ENCODE data around the gene IFITM5.
A peak's percentile ranks its signal among the peaks of the same experiment; 100 is the strongest.
"Not testable (repeated sequence)": the region's sequence is repeated elsewhere in the genome, so short reads cannot be mapped to it uniquely, and the experiment has no call there.

The IFITM5 gene

DNA sequence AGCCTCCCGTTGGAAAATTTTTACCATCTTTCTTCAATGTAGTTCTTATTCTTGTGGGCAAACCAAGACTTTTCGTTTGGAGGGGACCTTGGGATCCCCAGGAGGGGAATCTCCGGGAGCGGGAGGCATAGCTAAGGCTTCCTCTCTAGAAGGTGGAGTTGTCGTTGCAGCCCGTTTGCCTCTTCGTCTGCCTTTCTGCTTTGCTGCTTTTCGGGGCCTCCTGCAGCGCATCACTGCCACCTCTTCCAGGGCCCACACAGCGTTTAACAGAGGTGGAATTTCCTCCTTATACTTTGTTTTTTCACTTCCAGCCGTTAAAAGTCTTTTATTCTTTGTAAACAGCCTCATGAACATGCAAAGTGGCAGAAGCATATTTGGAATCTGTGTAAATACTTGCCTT, 24.8 kb upstream of the IFITM5 start:
- peak overlapping the region; percentile 22 to 62 (median 43) for H3K4me3 Mint-ChIP-seq
- TF ChIP-seq CTCF (IDR thresholded peaks at IDR 0.05; ENCODE audit: unreplicated experiment in 3 of 3) = no peak
- H3K36me3 Mint-ChIP-seq (ENCODE audit: low read depth) = no peaks in the 10 kb centered on the region
- H3K9me3 Mint-ChIP-seq = no peaks in the 10 kb centered on the region
- peaks cover 50% of the 10 kb centered on the region for H3K4me1 Mint-ChIP-seq
- no peaks in the 10 kb centered on the region for H3K27me3 Mint-ChIP-seq (ENCODE audit: low read depth)
- H3K27ac Mint-ChIP-seq = peak overlapping the region; percentile 96 to 98 (median 97)

- Mint-ChIP-seq H3K4me3 (peak overlapping the region; percentile 92 to 94 (median 93)), H3K27me3 (ENCODE audit: low read depth) (peaks cover 13% of the 10 kb centered on the region), H3K4me1 (peaks cover 36% of the 10 kb centered on the region), H3K27ac (peak overlapping the region; percentile 94 to 99 (median 99))
- H3K36me3 Mint-ChIP-seq (ENCODE audit: low read depth); H3K9me3 Mint-ChIP-seq: not testable (repeated sequence)
These were observed 20.6 kb upstream of the IFITM5 start for GRCh38 chr11:319888-320273.

- peaks cover 16% of the 10 kb centered on the region for H3K27me3 Mint-ChIP-seq (ENCODE audit: low read depth)
These were observed 20.0 kb upstream of the IFITM5 start for GRCh38 chr11:319121-319887.

DNA sequence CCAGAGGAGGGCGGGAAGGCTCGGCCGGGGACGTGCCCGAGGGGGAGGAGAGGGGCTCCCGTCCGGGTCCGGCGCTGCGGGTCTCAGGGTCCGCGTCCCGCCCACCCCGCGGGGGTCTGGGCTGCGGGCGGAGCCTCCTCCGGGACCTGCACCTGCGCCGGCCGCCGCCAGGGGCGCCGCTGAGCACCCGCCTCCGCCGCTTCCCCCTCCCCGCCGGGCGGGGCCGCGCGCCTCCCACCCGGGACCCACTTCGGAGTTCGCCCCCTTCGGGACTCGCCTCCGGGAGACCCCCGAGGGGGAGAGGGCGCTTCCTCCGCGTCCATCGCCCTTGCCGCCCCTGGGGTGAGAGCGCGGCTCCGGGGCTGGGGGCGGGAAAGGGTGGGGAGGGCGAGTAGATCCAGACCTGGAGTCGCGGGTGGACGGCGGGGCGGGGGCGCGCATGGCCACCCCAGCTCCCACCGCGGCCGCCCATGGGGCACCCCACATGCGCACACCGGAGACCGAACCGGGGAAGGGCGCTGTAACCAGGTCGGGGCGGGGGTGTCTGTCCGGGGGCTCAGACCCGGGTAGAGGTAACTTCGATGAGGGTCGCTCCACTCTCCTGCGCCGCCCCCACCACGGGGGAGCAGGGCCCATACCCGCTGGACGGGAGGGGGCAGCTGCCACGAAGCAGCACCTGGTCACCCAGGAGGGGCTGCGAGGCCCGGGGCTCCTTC, 19.2 kb upstream of the IFITM5 start:
- H3K36me3 Mint-ChIP-seq (ENCODE audit: low read depth); H3K4me3 Mint-ChIP-seq; H3K9me3 Mint-ChIP-seq; H3K27ac Mint-ChIP-seq: not testable (repeated sequence)
- Mint-ChIP-seq H3K27me3 (ENCODE audit: low read depth) (peaks cover 20% of the 10 kb centered on the region), H3K4me1 (peaks cover 37% of the 10 kb centered on the region)

More at GRCh38 chr11:319121-319887, 20.0 kb upstream of the IFITM5 start:
- Mint-ChIP-seq H3K27ac (peak overlapping the region; percentile 94 to 99 (median 99)), H3K4me1 (peaks cover 34% of the 10 kb centered on the region), H3K4me3 (peak overlapping the region; percentile 92 to 94 (median 93))
- not testable (repeated sequence) for H3K9me3 Mint-ChIP-seq; H3K36me3 Mint-ChIP-seq (ENCODE audit: low read depth)

- Mint-ChIP-seq H3K4me3 (peak overlapping the region; percentile 75 to 80 (median 78)), H3K27ac (peak overlapping the region; percentile 70 to 88 (median 75)), H3K4me1 (peaks cover 44% of the 10 kb centered on the region), H3K27me3 (ENCODE audit: low read depth) (peaks cover 20% of the 10 kb centered on the region)
- H3K9me3 Mint-ChIP-seq; H3K36me3 Mint-ChIP-seq (ENCODE audit: low read depth): not testable (repeated sequence)
These were observed 18.5 kb upstream of the IFITM5 start for GRCh38 chr11:317668-318404.

DNA sequence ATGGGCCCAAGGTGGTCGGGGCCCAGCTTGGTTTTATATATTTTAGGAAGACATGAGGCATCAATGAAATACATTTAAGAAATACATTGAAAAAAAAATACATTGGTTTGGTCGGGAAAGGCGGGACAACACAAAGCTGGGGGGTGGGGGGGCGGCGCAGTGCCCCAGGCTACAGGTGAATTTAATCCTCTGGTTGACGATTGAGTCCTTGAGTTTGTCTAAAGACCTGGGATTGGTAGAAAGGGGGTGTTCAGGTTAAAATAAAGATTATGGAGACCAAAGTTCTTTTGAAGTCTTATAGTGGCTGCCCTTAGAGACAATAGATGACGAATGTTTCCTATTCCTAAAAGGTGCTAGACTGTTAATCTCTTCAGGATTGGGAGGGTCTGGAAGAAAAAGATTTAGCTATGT, 17.6 kb upstream of the IFITM5 start:
- H3K27me3 Mint-ChIP-seq (ENCODE audit: low read depth) = peaks cover 23% of the 10 kb centered on the region
- H3K36me3 Mint-ChIP-seq (ENCODE audit: low read depth) = no peaks in the 10 kb centered on the region
- H3K4me3 Mint-ChIP-seq = peak overlapping the region; percentile 75 to 80 (median 78)
- peak overlapping the region; percentile 70 to 88 (median 75) for H3K27ac Mint-ChIP-seq
- TF ChIP-seq CTCF (IDR thresholded peaks at IDR 0.05; ENCODE audit: unreplicated experiment in 3 of 3) = no peak
- no peaks in the 10 kb centered on the region for H3K9me3 Mint-ChIP-seq
- peaks cover 52% of the 10 kb centered on the region for H3K4me1 Mint-ChIP-seq

DNA sequence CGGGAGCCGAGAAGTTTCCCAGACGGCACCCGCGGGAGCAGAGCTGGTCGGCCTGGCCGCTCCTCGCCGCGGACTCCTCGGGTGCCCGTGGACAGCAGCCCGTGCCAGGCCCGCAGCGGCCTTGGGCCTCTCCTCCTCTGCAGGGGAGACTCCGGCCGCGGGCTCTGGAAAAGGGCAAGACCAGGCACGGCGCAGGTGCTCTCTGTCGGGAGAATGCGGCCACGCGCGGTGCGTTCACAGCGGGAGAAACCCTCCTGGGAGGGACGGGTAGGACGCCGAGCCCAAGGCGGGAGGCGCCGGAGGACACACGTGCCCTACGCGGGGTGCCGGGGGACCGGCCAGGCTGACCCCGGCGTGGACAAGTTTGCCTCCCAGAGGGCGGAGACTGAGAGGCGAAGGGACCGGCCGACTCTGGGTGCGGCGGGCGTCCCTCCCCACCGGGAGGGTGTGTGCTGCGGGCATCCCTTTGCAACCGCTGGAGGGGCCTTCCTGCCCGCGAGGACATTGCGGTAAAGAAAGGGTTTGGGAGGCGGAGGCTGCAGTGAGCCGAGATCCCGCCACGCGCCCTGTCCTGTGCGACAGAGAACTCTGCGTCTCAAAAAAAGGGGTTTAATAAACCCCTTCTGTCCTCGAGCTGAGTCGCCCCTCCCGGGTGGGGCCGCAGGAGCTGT, 16.8 kb upstream of the IFITM5 start:
- Mint-ChIP-seq H3K4me3 (peak overlapping the region; percentile 75 to 80 (median 78)), H3K27ac (peak overlapping the region; percentile 70 to 88 (median 75)), H3K9me3 (no peaks in the 10 kb centered on the region), H3K27me3 (ENCODE audit: low read depth) (peaks cover 23% of the 10 kb centered on the region), H3K36me3 (ENCODE audit: low read depth) (no peaks in the 10 kb centered on the region), H3K4me1 (peaks cover 55% of the 10 kb centered on the region)
- no peak for TF ChIP-seq CTCF (IDR thresholded peaks at IDR 0.05; ENCODE audit: unreplicated experiment in 3 of 3)
